NCI-H1105 treated with DMSO at 0.1 percent for 48 hours (cell line): ENCODE results near the gene SNORC.
A peak's percentile ranks its signal among the peaks of the same experiment; 100 is the strongest.

Source experiments
- DNase-seq: peaks from one replicate; lab custom pipeline; 2025; lab: John Stamatoyannopoulos, UW

SNORC gene

GRCh38 chr2:232869138-232870017, 686 bp upstream of the SNORC start:
- DNase-seq: no peak

GRCh38 chr2:232870766-232871371, 805 bp downstream of the SNORC start:
- no peak for DNase-seq

- no peak for DNase-seq
These were observed 1.4 kb downstream of the SNORC start for GRCh38 chr2:232871418-232871834.

- DNase-seq: no peak
These were observed 2.0 kb downstream of the SNORC start for GRCh38 chr2:232871835-232872736.

- DNase-seq: no peak
These were observed 2.8 kb downstream of the SNORC start for GRCh38 chr2:232872826-232873225.

GRCh38 chr2:232873292-232873908, 3.3 kb downstream of the SNORC start:
- no peak for DNase-seq

GRCh38 chr2:232873909-232874641, 4.0 kb downstream of the SNORC start:
- DNase-seq: no peak

GRCh38 chr2:232874677-232875223, 4.7 kb downstream of the SNORC start:
- DNase-seq: no peak

- peak; percentile 30 for DNase-seq
These were observed 5.4 kb downstream of the SNORC start for GRCh38 chr2:232875256-232876121.

GRCh38 chr2:232876161-232876977, 6.3 kb downstream of the SNORC start:
- DNase-seq: peak; percentile 43

GRCh38 chr2:232876978-232877441, 6.9 kb downstream of the SNORC start:
- no peak for DNase-seq

- no peak for DNase-seq
These were observed 8.0 kb downstream of the SNORC start for GRCh38 chr2:232877940-232878511.

- no peak for DNase-seq
These were observed 9.0 kb downstream of the SNORC start for GRCh38 chr2:232878855-232879617.

GRCh38 chr2:232879618-232880494, 9.8 kb downstream of the SNORC start:
- DNase-seq: no peak

- DNase-seq: no peak
These were observed 10.8 kb downstream of the SNORC start for GRCh38 chr2:232880764-232881351.

- no peak for DNase-seq
These were observed 12.0 kb downstream of the SNORC start for GRCh38 chr2:232882085-232882484.
